Skeletal muscle cell (primary cell): ENCODE measurements around the gene RPTOR.
"Not testable (repeated sequence)": the region's sequence is repeated elsewhere in the genome, so short reads cannot be mapped to it uniquely, and the experiment has no call there.

Source experiments
- DNase-seq: peaks from one replicate; pipeline ENCODE4 v3.0.0-alpha.2; 2010; ENCODE audit warnings: low read depth
- H3K4me3 ChIP-seq: 2 replicates; pipeline ENCODE4 v1.5.1; 2011; ENCODE audit warnings: low read depth, mild to moderate bottlenecking, control low read depth, low read length, moderate library complexity

Gene RPTOR

GRCh38 chr17:80745183-80745582 is 200.5 kb downstream of the RPTOR start:
- no peak overlapping the region for H3K4me3 ChIP-seq
- no peak for DNase-seq

- no peak for DNase-seq
Observed at GRCh38 chr17:80746262-80746935, 201.8 kb downstream of the RPTOR start.

GRCh38 chr17:80747469-80747868 is 202.8 kb downstream of the RPTOR start:
- H3K4me3 ChIP-seq = no peak overlapping the region
- DNase-seq = no peak

More at GRCh38 chr17:80746262-80746935, 201.8 kb downstream of the RPTOR start:
- no peak overlapping the region for H3K4me3 ChIP-seq

DNA sequence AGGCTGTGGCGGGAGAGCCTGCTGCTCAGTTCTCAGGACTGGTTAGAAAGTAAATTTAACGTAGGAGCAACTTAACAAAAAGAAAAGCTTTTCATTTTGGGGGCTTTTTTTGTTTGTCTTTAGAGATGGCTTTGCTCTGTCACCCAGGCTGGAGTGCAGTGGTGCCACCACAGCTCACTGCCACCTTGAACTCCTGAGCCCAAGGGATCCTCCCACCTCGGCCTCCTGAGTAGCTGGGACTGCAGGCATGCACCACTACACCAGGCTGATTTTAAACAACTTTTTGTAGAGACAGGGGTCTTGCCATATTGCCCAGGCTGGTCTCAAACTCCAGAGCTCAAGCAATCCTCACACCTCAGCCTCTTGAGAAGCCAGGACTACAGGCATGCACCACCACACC is 205.0 kb downstream of the RPTOR start:
- no peak for DNase-seq
- no peak overlapping the region for H3K4me3 ChIP-seq

DNA sequence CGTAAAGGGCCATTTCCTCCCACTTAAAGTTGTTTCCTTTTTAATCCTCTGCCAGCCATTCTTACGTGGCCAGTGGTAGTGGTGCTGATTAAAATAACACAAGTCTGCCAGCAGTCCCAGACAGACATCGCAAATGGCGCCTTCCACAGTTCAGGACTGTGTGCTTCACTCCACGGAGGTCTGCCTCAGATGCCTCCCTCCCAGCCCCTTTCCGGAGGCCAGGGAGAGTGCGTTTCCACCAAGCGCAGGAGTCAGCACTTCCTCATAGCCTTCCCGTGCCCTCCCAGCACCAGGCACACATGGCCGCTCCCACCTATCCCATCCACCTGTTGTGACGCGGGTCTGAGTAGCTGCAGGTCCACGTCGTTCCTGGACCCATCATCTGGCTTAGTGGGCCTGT is 205.6 kb downstream of the RPTOR start:
- DNase-seq = no peak
- H3K4me3 ChIP-seq = no peak overlapping the region

DNA sequence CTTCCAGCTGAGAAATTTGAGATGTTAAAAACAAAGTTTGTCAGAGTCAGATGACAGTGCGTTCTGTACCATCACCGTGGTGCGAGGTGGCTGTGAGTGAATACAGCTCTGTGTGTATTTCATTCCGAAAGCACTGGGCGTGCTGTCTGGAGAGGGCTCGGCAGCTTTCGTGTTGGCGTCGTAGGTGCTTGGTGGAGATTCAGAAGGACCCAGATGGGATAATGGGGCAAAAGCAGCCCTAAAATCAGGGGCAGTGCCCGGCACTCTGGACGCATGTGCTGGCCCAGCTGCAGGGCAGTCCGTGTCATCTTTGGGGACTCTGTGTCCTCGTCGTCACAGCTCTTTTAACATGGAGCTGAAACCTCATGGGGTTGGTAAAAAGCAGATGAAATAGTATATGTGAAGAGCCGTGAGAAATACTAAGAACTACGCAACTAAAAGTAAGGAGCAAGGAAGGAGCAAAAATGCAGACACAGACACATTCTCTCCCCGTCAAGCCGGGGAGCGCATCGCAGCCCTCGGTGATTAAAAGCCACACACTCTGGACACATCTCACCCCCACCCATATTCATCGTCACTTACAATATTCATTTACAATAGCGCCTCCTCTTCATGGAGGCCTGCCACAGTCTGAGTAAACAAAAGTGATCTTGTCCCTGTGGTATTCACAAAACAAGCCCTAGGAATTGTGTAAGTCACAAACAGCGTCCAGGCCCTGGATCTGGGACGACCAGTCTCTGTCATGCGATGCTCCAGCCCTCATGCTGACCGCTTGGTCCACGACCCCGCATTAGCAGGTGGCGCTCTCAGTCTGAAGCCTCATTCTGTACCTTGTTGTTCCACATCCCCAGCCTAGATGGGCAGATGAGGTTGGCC is 206.7 kb downstream of the RPTOR start:
- no peak for DNase-seq
- H3K4me3 ChIP-seq = no peak overlapping the region

GRCh38 chr17:80751946-80752581 is 207.4 kb downstream of the RPTOR start:
- no peak for DNase-seq
- H3K4me3 ChIP-seq = no peak overlapping the region

GRCh38 chr17:80753685-80754345 is 209.2 kb downstream of the RPTOR start:
- no peak for DNase-seq
- H3K4me3 ChIP-seq = no peak overlapping the region

DNA sequence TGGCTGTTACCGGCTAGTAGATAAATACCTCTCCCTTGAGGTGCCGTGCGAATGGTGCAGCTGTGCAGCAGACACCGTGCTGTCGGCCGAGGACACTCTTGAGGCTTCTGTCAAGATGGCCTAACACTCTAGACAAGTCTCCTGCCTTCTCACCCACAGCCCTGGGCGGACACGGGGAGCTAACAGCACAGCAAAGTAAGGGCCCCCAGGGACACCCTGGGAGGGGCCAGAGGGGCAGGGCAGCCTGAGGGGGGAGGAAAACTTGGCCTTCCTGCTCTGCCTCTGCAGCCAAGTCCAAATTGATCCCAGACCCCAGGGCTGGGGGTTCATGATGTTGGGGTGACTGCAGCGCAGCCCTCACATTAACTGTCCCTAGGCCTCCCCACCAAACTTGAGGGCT is 210.2 kb downstream of the RPTOR start:
- no peak for DNase-seq
- H3K4me3 ChIP-seq = no peak overlapping the region

- no peak overlapping the region for H3K4me3 ChIP-seq
- DNase-seq = no peak
Observed at GRCh38 chr17:80755650-80756405, 211.2 kb downstream of the RPTOR start.

GRCh38 chr17:80758481-80759376 is 214.1 kb downstream of the RPTOR start:
- no peak overlapping the region for H3K4me3 ChIP-seq
- DNase-seq = no peak

DNA sequence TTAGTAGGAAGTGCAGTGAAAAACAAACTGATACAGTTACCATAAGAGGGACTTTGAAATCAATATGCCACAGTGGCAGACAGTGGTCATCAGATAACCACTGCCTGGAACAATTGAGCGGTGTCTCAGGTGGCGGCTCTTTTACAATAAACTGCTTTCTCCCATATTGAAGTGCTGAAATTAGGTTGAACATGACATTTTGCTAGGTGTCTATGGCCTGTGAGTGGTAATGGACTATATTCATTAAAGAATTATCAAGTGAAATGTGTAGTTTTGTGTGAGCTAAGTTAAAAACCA is 214.7 kb downstream of the RPTOR start:
- DNase-seq = no peak
- H3K4me3 ChIP-seq = no peak overlapping the region

- H3K4me3 ChIP-seq = no peak overlapping the region
- no peak for DNase-seq
Observed at GRCh38 chr17:80760511-80760911, 215.9 kb downstream of the RPTOR start.

- DNase-seq = peak; percentile 49
- H3K4me3 ChIP-seq = no peak overlapping the region
Observed at GRCh38 chr17:80761110-80761871, 216.7 kb downstream of the RPTOR start.

DNA sequence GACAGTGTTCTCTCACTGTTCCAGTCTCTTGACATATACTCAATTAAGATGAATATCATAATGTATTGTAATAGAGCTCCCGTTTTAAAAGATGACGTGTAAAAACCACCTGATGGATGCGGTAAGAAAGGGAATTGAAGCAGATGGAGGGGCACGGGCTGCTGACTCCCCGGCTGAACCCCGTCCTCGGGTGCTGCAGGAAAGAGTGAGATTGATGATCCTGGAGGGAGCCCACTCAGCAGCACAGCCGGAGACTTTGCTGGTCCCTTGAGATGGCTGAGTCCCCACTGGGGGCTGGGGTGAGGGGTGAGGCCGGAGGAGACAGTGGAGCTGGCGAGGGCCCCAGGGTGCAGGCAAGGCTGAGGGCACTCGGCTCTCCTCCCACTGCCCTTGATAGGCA is 217.4 kb downstream of the RPTOR start:
- H3K4me3 ChIP-seq = no peak overlapping the region
- no peak for DNase-seq

- H3K4me3 ChIP-seq = no peak overlapping the region
- DNase-seq = no peak
Observed at GRCh38 chr17:80763293-80763867, 218.7 kb downstream of the RPTOR start.

DNA sequence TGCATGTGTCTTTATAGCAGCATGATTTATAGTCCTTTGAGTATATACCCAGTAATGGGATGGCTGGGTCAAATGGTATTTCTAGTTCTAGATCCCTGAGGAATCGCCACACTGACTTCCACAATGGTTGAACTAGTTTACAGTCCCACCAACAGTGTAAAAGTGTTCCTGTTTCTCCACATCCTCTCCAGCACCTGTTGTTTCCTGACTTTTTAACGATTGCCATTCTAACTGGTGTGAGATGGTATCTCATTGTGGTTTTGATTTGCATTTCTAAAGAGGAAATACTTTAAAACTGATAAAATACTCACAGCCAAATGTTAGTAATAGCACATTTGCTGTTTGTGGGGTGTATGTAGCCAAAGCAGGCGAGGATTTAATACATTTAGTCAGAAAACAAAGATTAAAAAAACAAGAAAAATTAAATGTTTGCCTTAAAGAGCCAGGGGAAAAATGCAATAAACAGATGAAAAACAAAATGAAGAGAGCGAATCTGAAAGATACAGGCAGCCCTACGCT is 220.0 kb downstream of the RPTOR start:
- not testable (repeated sequence) for DNase-seq, H3K4me3 ChIP-seq
